ENCODE results near the gene FOXP4. TPM values are rescaled to one million over a fixed set of nuclear protein-coding genes. Genes with fewer than 3 reads are reported as not detected.

Gene FOXP4
- total RNA-seq, 1 donor from 2014 or later: 2.7 TPM

DNA sequence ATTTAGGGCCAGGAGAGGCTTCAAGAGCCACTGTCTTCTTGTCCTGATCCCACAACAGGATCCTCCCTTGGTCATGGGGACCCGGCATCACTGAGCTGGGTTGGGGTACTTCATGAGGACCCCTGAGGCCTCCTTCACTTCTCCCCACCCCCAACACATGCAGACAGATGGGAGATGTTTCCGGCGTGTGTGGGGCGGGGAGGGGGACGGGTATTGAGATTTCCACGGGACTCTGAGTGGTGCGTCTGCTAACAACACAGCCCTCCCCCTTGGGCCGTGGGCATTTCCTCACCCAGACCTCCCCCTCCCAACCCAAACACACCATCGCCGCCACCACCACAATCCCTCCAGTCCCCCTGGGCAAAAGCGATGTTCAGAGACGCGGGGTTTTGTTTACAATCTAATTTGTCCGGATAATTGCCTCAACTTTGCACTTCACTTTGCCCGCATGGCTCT is 906 bp upstream of the FOXP4 start:
- peaks cover 89% of the 10 kb centered on the region for H3K27me3 ChIP-seq
- H2AFZ ChIP-seq (replicated peaks): no peak overlapping the region
- H3K4me3 ChIP-seq: peak overlapping the region; percentile 89

DNA sequence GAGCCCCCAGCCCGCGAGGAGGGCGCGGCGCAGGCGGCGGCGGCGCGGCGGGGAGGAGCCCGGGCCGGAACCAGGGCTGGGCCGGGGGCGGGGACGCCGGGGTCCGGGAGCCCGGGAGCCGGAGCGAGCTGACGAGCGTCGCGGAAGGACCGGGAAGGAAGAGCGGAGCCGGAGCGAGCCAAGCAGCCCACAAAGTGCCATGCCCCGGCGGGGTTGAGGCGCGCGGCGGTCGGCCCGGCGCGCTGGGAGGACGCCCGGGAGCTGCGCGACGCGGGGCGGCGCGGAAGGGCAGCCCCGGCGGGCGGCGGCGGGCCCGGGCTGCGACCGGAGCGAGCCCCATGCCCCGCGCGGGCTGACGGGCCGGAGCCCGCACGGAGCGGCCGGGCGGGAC is 289 bp downstream of the FOXP4 start:
- Mint-ChIP-seq H3K27me3 (ENCODE audit: insufficient read depth, low read depth) (peaks cover 10% of the 10 kb centered on the region), H3K9me3 (no peaks in the 10 kb centered on the region), H3K36me3 (peaks cover 18% of the 10 kb centered on the region), H3K4me3 (no peak overlapping the region), H3K27ac (no peak overlapping the region), H3K4me1 (peaks cover 57% of the 10 kb centered on the region)
- Histone ChIP-seq H3K4me1 (peaks cover 46% of the 10 kb centered on the region), H4K20me1 (ENCODE audit: low read depth) (peaks cover 56% of the 10 kb centered on the region), H3K9me3 (ENCODE audit: low read depth) (no peaks in the 10 kb centered on the region), H2AFZ (replicated peaks) (no peak overlapping the region), H3K9ac (no peak overlapping the region), H3K79me2 (ENCODE audit: low read depth) (peaks cover 47% of the 10 kb centered on the region), H3F3A (ENCODE audit: low read depth) (peaks cover 18% of the 10 kb centered on the region), H3K4me2 (peak overlapping the region; percentile 97), H3K27ac (no peak overlapping the region), H3K36me3 (no peaks in the 10 kb centered on the region), H3K27me3 (peaks cover 89% of the 10 kb centered on the region), H3K4me3 (peak overlapping the region; percentile 89)
- TF ChIP-seq, protein P1, sequence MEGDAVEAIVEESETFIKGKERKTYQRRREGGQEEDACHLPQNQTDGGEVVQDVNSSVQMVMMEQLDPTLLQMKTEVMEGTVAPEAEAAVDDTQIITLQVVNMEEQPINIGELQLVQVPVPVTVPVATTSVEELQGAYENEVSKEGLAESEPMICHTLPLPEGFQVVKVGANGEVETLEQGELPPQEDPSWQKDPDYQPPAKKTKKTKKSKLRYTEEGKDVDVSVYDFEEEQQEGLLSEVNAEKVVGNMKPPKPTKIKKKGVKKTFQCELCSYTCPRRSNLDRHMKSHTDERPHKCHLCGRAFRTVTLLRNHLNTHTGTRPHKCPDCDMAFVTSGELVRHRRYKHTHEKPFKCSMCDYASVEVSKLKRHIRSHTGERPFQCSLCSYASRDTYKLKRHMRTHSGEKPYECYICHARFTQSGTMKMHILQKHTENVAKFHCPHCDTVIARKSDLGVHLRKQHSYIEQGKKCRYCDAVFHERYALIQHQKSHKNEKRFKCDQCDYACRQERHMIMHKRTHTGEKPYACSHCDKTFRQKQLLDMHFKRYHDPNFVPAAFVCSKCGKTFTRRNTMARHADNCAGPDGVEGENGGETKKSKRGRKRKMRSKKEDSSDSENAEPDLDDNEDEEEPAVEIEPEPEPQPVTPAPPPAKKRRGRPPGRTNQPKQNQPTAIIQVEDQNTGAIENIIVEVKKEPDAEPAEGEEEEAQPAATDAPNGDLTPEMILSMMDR (IDR thresholded peaks at IDR 0.05): no peak
- no peak for TF ChIP-seq EZH2 (IDR thresholded peaks at IDR 0.05)
- no peak for TF ChIP-seq EZH2phosphoT487 (IDR thresholded peaks at IDR 0.05)
- no peak for DNase-seq (ENCODE audit: low spot score)

More for the DNA sequence above, 906 bp upstream of the FOXP4 start:
- Mint-ChIP-seq H3K4me3 (peak overlapping the region; percentile 94), H3K4me1 (peaks cover 48% of the 10 kb centered on the region), H3K36me3 (peaks cover 9% of the 10 kb centered on the region), H3K9me3 (no peaks in the 10 kb centered on the region), H3K27ac (peak overlapping the region; percentile 92), H3K27me3 (ENCODE audit: insufficient read depth, low read depth) (peaks cover 10% of the 10 kb centered on the region)
- peaks cover 35% of the 10 kb centered on the region for H3K79me2 ChIP-seq (ENCODE audit: low read depth)
- peaks cover 44% of the 10 kb centered on the region for H4K20me1 ChIP-seq (ENCODE audit: low read depth)
- no peak overlapping the region for H3K27ac ChIP-seq
- H3K4me2 ChIP-seq: peak overlapping the region; percentile 90
- H3K4me1 ChIP-seq: peaks cover 39% of the 10 kb centered on the region
- H3K9me3 ChIP-seq (ENCODE audit: low read depth): no peaks in the 10 kb centered on the region
- no peak for DNase-seq (ENCODE audit: low spot score)
- TF ChIP-seq EZH2 (IDR thresholded peaks at IDR 0.05) (no peak), EZH2phosphoT487 (IDR thresholded peaks at IDR 0.05) (no peak)
- TF ChIP-seq, protein P1 (IDR thresholded peaks at IDR 0.05): no peak
- no peaks in the 10 kb centered on the region for H3K36me3 ChIP-seq
- peaks cover 18% of the 10 kb centered on the region for H3F3A ChIP-seq (ENCODE audit: low read depth)
- no peak overlapping the region for H3K9ac ChIP-seq

DNA sequence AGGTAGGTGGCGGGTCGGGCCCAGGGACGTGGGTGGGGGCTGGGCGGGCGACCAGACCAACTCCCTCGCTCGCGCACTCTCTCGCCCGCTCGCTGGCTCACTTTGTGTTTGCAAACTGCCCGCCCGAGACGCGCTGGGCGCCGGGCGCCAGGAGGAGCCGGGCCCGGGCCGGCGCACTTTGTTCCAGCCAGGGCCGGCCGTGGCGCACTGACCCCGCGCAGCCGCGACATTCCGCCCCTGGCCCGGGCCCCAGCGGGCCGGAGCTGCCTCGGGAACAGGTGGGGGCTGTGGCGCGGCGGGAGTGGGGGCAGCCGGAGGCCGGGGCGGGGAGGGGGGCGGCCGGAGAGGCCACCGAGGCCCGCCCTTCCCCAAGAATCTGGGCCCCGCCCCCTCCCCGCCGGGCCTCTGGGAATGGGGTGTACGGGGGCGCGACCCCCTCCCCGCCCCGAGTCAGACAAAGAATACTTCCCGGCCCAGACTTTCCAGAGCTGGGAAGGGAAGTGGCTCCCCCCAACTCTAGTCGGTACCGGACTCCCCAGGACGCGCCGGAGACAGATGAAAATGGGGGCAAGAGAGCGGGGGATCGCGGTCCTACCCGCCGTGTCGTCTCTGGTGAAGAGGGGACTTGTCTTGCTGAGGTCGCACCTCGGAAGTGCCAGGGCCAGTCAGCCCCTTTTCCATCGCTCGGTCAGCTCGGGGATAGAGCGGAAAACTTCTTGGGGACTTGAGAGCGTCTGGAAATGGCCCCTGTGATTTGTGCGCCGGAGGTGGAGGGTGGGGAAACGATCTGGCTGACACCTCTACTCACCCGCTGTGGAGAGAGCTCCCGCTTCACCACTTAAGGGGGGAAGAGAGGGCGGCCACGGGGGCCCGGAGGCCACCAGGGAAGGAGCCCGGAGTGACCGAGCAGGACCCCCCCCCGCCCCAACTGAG is 951 bp downstream of the FOXP4 start:
- Histone ChIP-seq H3K4me1 (peaks cover 52% of the 10 kb centered on the region), H3K27me3 (peaks cover 89% of the 10 kb centered on the region), H3K79me2 (ENCODE audit: low read depth) (peaks cover 54% of the 10 kb centered on the region), H3K9me3 (ENCODE audit: low read depth) (no peaks in the 10 kb centered on the region), H3K4me2 (peak overlapping the region; percentile 97), H3F3A (ENCODE audit: low read depth) (peaks cover 18% of the 10 kb centered on the region), H3K9ac (no peak overlapping the region), H3K4me3 (peak overlapping the region; percentile 89), H2AFZ (replicated peaks) (no peak overlapping the region), H3K27ac (no peak overlapping the region), H3K36me3 (no peaks in the 10 kb centered on the region), H4K20me1 (ENCODE audit: low read depth) (peaks cover 63% of the 10 kb centered on the region)
- no peaks in the 10 kb centered on the region for H3K9me3 Mint-ChIP-seq
- peaks cover 64% of the 10 kb centered on the region for H3K4me1 Mint-ChIP-seq
- H3K36me3 Mint-ChIP-seq: peaks cover 22% of the 10 kb centered on the region
- H3K27ac Mint-ChIP-seq: peak overlapping the region; percentile 97
- H3K4me3 Mint-ChIP-seq: peak overlapping the region; percentile 100
- peak; percentile 77 for DNase-seq (ENCODE audit: low spot score)
- peaks cover 9% of the 10 kb centered on the region for H3K27me3 Mint-ChIP-seq (ENCODE audit: insufficient read depth, low read depth)
- TF ChIP-seq, protein P1 (IDR thresholded peaks at IDR 0.05): no peak
- TF ChIP-seq EZH2phosphoT487 (IDR thresholded peaks at IDR 0.05): no peak
- TF ChIP-seq EZH2 (IDR thresholded peaks at IDR 0.05): no peak

Measured in neural progenitor cell (in vitro differentiated cells).